HEK293 (cell line): ENCODE data around the gene CNKSR2.

Source experiments
- SP7 ChIP-seq: fragments of 450-650 bp; formaldehyde crosslinking; IDR thresholded peaks from 2 replicates; pipeline ENCODE4 v1.5.1; 2016; ENCODE audit warnings: missing biosample characterization, missing genetic modification characterization
- TRIM28 ChIP-seq: IDR thresholded peaks from 2 replicates; pipeline ENCODE4 v1.6.1; 2011; ENCODE audit warnings: low read length, control low read depth, borderline replicate concordance
- ZNF133 ChIP-seq: fragments of 450-650 bp; formaldehyde crosslinking; IDR thresholded peaks from 2 replicates; pipeline ENCODE4 v1.5.1; 2016; ENCODE audit warnings: missing biosample characterization, missing genetic modification characterization
- ZNF24 ChIP-seq: fragments of 450-650 bp; formaldehyde crosslinking; IDR thresholded peaks from 2 replicates; pipeline ENCODE4 v1.5.1; 2016; ENCODE audit warnings: missing biosample characterization, missing genetic modification characterization
- ZNF292 ChIP-seq: fragments of 450-650 bp; formaldehyde crosslinking; IDR thresholded peaks from 2 replicates; pipeline ENCODE4 v1.5.1; 2016; ENCODE audit warnings: low read depth, missing biosample characterization, missing genetic modification characterization, borderline replicate concordance
- ZNF777 ChIP-seq: fragments of 450-650 bp; formaldehyde crosslinking; IDR thresholded peaks from 2 replicates; pipeline ENCODE4 v1.5.1; 2017; ENCODE audit warnings: missing biosample characterization, missing genetic modification characterization, borderline replicate concordance
- TF ChIP-seq, protein P1 (sequence below): fragments of 450-650 bp; formaldehyde crosslinking; IDR thresholded peaks from 2 replicates; pipeline ENCODE4 v1.5.1; 2016; ENCODE audit warnings: missing biosample characterization, missing genetic modification characterization
- TF ChIP-seq, protein P2 (sequence below): fragments of 450-650 bp; formaldehyde crosslinking; IDR thresholded peaks from 2 replicates; pipeline ENCODE4 v1.5.1; 2016; ENCODE audit warnings: missing biosample characterization, missing genetic modification characterization
- TF ChIP-seq, protein P3 (sequence below): fragments of 450-650 bp; formaldehyde crosslinking; IDR thresholded peaks from 2 replicates; pipeline ENCODE4 v1.5.1; 2016; ENCODE audit warnings: missing biosample characterization, missing genetic modification characterization

DNA sequence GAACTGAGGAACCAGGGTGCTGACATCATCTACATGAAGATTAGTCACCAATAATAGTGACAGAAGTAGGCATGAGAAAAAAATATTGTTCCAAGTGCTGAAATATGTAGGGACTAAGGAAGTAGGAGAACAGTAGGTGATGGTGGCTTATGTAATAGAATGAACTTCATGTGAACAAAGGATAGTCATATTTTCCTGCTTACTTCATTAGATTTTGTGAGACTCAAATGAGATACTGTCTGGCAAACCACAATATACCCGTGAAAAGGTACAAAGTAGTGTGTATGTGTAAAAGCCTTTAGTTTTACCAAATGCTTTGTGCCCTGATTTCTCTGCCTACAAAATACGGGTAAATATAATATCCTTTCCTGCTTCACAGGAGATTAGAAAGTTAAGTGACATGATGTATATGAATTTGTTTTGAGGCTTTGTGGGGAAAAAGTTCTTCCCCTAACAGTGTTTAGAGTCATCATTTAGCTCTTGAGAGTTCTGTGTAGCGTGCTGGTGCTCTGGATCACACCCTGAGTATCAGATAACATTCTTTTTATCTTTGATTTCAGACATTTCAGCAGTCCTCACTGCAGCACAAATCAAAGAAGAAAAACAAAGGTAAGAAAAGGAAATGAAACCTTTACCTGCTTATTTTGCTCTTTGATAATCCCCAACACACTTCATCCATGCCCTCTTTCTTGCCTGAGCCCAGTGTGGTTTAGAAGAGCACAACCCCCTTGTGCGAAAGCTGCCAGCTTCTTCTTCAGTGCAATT, 216.0 kb downstream of the CNKSR2 start:
- TF ChIP-seq, protein P1, sequence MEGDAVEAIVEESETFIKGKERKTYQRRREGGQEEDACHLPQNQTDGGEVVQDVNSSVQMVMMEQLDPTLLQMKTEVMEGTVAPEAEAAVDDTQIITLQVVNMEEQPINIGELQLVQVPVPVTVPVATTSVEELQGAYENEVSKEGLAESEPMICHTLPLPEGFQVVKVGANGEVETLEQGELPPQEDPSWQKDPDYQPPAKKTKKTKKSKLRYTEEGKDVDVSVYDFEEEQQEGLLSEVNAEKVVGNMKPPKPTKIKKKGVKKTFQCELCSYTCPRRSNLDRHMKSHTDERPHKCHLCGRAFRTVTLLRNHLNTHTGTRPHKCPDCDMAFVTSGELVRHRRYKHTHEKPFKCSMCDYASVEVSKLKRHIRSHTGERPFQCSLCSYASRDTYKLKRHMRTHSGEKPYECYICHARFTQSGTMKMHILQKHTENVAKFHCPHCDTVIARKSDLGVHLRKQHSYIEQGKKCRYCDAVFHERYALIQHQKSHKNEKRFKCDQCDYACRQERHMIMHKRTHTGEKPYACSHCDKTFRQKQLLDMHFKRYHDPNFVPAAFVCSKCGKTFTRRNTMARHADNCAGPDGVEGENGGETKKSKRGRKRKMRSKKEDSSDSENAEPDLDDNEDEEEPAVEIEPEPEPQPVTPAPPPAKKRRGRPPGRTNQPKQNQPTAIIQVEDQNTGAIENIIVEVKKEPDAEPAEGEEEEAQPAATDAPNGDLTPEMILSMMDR (tag by site-specific recombination) = no peak
- TF ChIP-seq TRIM28 (no peak), ZNF133 (tag by site-specific recombination) (no peak), ZNF292 (tag by site-specific recombination) (no peak), ZNF24 (tag by site-specific recombination) (no peak), ZNF777 (tag by site-specific recombination) (no peak), SP7 (tag by site-specific recombination) (no peak)
- TF ChIP-seq, protein P2, sequence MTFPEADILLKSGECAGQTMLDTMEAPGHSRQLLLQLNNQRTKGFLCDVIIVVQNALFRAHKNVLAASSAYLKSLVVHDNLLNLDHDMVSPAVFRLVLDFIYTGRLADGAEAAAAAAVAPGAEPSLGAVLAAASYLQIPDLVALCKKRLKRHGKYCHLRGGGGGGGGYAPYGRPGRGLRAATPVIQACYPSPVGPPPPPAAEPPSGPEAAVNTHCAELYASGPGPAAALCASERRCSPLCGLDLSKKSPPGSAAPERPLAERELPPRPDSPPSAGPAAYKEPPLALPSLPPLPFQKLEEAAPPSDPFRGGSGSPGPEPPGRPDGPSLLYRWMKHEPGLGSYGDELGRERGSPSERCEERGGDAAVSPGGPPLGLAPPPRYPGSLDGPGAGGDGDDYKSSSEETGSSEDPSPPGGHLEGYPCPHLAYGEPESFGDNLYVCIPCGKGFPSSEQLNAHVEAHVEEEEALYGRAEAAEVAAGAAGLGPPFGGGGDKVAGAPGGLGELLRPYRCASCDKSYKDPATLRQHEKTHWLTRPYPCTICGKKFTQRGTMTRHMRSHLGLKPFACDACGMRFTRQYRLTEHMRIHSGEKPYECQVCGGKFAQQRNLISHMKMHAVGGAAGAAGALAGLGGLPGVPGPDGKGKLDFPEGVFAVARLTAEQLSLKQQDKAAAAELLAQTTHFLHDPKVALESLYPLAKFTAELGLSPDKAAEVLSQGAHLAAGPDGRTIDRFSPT = no peak
- TF ChIP-seq, protein P3, sequence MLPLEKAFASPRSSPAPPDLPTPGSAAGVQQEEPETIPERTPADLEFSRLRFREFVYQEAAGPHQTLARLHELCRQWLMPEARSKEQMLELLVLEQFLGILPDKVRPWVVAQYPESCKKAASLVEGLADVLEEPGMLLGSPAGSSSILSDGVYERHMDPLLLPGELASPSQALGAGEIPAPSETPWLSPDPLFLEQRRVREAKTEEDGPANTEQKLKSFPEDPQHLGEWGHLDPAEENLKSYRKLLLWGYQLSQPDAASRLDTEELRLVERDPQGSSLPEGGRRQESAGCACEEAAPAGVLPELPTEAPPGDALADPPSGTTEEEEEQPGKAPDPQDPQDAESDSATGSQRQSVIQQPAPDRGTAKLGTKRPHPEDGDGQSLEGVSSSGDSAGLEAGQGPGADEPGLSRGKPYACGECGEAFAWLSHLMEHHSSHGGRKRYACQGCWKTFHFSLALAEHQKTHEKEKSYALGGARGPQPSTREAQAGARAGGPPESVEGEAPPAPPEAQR (tag by site-specific recombination) = no peak
